ENCODE data around the gene MIP.

The MIP gene

GRCh38 chr12:56448860-56449621 lies 5.4 kb downstream of the MIP start, which contains the start of gene TIMELESS:
Gene TIMELESS, minus strand, starts transcription at chr12:56449426. Its CDS starts 15,256 bp downstream, at chr12:56434170.
- H3K27ac ChIP-seq (ENCODE audit: extremely low read depth, low read depth, low read length) = peak within 1 kb of the TSS; percentile 93
- ChIA-PET CTCF (interaction anchor here (0.6 to 5.4 kb wide), 7 partner anchors 11 to 1860 kb away, joined by 3 to 29 read pairs (median 3); partner anchors contain the start of gene SMARCC2), POLR2A (interaction anchor here (0.5 to 3.0 kb wide), 27 partner anchors 9 to 442 kb away, joined by 3 to 15 read pairs (median 4); partner anchors contain the start of genes CNPY2, GLS2, PAN2 and RBMS2)
- H3K36me3 ChIP-seq (ENCODE audit: control insufficient read depth in 2 of 2, insufficient read depth in 1 of 2, low read length in 2 of 2) = peaks cover 0 to 8% of the 10 kb centered on the region in 2 experiments; a peak in 1 of 3 replicates
- H3K4me3 ChIP-seq (ENCODE audit: low read depth, low read length) = peak within 1 kb of the TSS; percentile 59
- H3K4me1 ChIP-seq (ENCODE audit: control insufficient read depth, insufficient read depth, low read length) = peaks cover 5% of the 10 kb centered on the region
- no peaks in the 10 kb centered on the region for H3K9me3 ChIP-seq (ENCODE audit: control insufficient read depth, insufficient read depth, low read depth, low read length)
- TF ChIP-seq ZNF629 (tag by site-specific recombination; IDR thresholded peaks at IDR 0.05) (peak; percentile 64), ZBTB17 (tag by site-specific recombination; IDR thresholded peaks at IDR 0.05) (peak; percentile 52; the same call in 1 of the 2 replicates), PATZ1 (tag by site-specific recombination; IDR thresholded peaks at IDR 0.05) (peak; percentile 92), ZNF600 (tag by site-specific recombination; IDR thresholded peaks at IDR 0.05) (peak; percentile 75), ZNF26 (tag by site-specific recombination; IDR thresholded peaks at IDR 0.05) (no peak), INSM2 (tag by site-specific recombination; IDR thresholded peaks at IDR 0.05) (no peak; the same call in none of the 2 replicates), ZNF426 (tag by site-specific recombination; IDR thresholded peaks at IDR 0.05) (no peak), CTCF (tag by site-specific recombination; IDR thresholded peaks at IDR 0.05) (peak; percentile 48; the same call in 1 of the 2 replicates), ZNF366 (tag by site-specific recombination; conservative IDR thresholded peaks at IDR 0.05) (peak; percentile 93), KLF16 (tag by site-specific recombination; IDR thresholded peaks at IDR 0.05) (peak; percentile 73), ZSCAN30 (tag by site-specific recombination; IDR thresholded peaks at IDR 0.05) (peak; percentile 66), ZNF660 (tag by site-specific recombination; IDR thresholded peaks at IDR 0.05) (peak; percentile 47), WT1 (tag by site-specific recombination; IDR thresholded peaks at IDR 0.05) (peak; percentile 13; the same call in 1 of the 2 replicates), OVOL3 (tag by site-specific recombination; IDR thresholded peaks at IDR 0.05) (no peak), ZXDB (tag by site-specific recombination; IDR thresholded peaks at IDR 0.05) (peak; percentile 84), MZF1 (tag by site-specific recombination; IDR thresholded peaks at IDR 0.05; ENCODE audit: borderline replicate concordance) (peak; percentile 69), ZNF843 (tag by site-specific recombination; IDR thresholded peaks at IDR 0.05) (peak; percentile 71), ZNF19 (tag by site-specific recombination; IDR thresholded peaks at IDR 0.05; ENCODE audit: low read depth) (no peak), ZBTB6 (tag by site-specific recombination; IDR thresholded peaks at IDR 0.05) (no peak), ZNF335 (tag by site-specific recombination; conservative IDR thresholded peaks at IDR 0.05) (peak; percentile 75), SP7 (tag by site-specific recombination; IDR thresholded peaks at IDR 0.05) (peak; percentile 63; the same call in 1 of the 2 replicates), ZNF623 (tag by site-specific recombination; IDR thresholded peaks at IDR 0.05) (peak; percentile 22; the same call in 1 of the 2 replicates), SP3 (tag by site-specific recombination; IDR thresholded peaks at IDR 0.05) (peak; percentile 83), GLIS2 (tag by site-specific recombination; IDR thresholded peaks at IDR 0.05) (peak; percentile 82), ZNF239 (tag by site-specific recombination; IDR thresholded peaks at IDR 0.05) (no peak), IKZF3 (tag by site-specific recombination; IDR thresholded peaks at IDR 0.05) (peak; percentile 93), KLF10 (tag by site-specific recombination; IDR thresholded peaks at IDR 0.05) (peak; percentile 70; the same call in 1 of the 2 replicates), SP2 (tag by site-specific recombination; IDR thresholded peaks at IDR 0.05) (peak; percentile 64), ZBTB8A (tag by site-specific recombination; IDR thresholded peaks at IDR 0.05) (peak; percentile 86), ZNF423 (tag by site-specific recombination; IDR thresholded peaks at IDR 0.05) (no peak)
